Measurements from ENCODE around the gene LRRC23.
A peak's percentile ranks its signal among the peaks of the same experiment; 100 is the strongest.

Gene LRRC23

GRCh38 chr12:6923851-6924250 lies 19.2 kb downstream of the LRRC23 start:
- DNase-seq (ENCODE audit: extremely low read depth in 1 of 2, low read depth in 1 of 2): no peak

GRCh38 chr12:6925239-6925539 lies 20.6 kb downstream of the LRRC23 start:
- DNase-seq (ENCODE audit: extremely low read depth in 1 of 2, low read depth in 1 of 2): no peak

- no peak for DNase-seq (ENCODE audit: extremely low read depth in 1 of 2, low read depth in 1 of 2)
Observed at GRCh38 chr12:6925540-6926279, 21.1 kb downstream of the LRRC23 start.

DNA sequence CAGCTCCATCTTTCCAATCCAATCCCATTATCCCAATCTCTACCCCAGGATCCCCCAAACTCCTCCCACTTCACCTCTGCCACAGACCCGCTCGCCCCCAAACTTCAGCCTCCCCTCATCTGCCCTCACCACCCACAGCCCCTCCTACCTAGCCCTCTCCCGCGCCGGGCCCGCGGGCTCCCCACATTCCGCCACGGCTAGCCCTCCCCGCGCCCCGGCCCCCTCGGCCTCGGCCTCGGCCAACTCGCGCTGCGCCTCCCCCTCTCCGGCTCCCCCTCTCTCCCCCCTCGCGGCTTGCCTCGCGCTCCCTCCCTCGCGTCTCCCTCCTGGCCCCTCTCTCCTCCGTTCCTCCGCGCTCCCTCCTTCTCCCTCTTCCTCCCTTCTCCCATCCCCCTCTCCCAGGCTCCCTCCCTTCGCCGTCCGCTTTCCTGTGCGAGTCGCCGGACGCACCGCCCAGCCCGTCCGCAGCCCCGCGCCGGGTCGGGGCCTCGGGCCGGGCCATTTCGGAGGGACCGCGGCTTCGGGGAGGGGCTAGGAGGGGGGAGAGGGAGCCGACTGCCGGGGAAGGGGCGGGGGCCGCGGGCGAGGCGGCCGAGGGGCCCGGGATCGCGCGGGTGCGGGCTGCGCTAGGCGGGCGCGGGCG lies 22.9 kb downstream of the LRRC23 start, which contains the start of gene ATN1:
Gene ATN1, plus strand, starts transcription at position 581 of the 643 bp plus-strand sequence. CDS start 6,043 bp downstream, outside the sequence.
- DNase-seq (ENCODE audit: extremely low read depth in 1 of 2, low read depth in 1 of 2): no peak

DNA sequence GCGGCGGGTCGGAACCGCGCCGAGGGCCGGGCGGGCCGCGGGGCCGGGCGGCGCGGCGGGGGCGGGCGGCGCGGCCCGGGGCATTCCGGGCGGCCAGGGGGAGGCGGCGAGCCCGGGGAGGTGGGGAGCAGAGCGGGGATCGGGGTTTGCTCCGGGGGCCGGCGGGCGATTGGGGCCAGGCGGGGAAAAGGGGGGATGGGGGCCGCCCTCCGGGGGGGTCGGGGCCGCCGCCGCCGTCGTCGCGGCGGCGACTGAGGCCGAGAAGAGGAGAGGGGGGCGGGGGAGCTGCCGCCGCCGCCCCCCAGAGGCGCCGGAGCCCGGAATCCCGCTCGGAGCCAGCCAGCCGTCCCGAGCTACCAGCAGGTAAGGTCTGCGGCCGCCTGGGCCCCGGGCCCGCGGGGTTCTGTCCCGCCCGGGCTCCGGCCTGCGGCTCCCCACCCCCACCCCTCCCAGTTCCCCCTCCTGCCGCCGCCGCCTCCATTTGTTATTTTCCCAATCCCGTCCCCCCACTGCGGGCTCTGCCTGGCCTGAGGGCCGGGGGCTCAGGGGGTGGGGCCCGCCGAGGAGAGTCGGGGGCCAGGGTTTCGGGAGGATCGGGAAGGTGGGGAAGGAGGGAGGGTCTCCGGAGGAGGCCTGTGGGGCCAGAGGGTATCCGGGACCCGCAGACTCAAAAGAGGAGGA lies 23.5 kb downstream of the LRRC23 start:
- no peak for DNase-seq (ENCODE audit: extremely low read depth in 1 of 2, low read depth in 1 of 2)

GRCh38 chr12:6928703-6929407 lies 24.2 kb downstream of the LRRC23 start:
- DNase-seq (ENCODE audit: extremely low read depth in 1 of 2, low read depth in 1 of 2): no peak

DNA sequence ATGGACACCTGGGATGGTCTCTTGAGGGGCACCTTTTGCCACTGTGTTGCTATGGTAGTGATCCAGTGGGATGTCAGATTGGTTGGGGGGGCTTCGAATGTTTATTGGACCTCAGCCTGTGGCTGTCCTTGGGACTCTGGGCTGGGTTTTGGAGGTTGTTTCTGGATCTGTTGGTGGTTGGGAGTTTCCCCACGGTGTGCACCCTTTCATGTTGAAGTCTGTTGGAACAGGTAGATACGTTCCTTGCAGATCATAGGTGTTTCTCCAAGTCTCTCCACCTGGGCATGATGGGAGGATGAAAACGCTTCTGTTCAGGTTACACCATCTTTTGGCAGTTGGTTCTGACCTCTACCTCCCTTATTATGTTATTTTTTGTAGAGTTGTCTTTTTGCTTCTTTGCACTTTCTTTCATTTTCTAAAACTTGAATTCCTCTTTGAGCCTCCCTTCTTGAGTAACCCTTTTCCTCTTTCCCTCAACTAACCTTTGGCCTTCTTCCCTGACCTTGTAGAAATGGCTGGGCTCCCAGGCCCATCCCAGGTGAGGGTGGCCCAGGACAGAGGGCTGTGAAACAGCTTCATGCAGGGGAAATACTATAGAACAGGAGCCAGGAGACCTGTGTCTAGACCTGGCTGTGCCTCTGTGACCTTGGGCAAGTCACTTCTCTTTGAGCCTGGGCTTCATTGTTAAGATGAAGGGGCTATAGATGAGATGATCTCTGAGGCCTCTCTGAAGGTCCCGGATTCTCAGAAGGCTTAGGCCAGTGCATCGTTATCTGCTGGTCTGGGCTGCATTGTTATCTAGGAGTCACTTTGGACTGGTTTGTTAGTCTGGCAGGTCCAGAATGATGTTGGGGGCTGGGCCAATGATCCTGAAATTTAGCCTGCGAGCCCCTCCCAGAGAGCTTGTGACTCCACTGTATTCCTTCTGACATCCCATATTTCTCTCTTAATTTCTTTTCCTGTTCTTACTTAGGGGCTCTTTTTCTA lies 25.1 kb downstream of the LRRC23 start:
- DNase-seq (ENCODE audit: extremely low read depth in 1 of 2, low read depth in 1 of 2): no peak

- no peak for DNase-seq (ENCODE audit: extremely low read depth in 1 of 2, low read depth in 1 of 2)
Observed at GRCh38 chr12:6932766-6933165, 28.1 kb downstream of the LRRC23 start.

DNA sequence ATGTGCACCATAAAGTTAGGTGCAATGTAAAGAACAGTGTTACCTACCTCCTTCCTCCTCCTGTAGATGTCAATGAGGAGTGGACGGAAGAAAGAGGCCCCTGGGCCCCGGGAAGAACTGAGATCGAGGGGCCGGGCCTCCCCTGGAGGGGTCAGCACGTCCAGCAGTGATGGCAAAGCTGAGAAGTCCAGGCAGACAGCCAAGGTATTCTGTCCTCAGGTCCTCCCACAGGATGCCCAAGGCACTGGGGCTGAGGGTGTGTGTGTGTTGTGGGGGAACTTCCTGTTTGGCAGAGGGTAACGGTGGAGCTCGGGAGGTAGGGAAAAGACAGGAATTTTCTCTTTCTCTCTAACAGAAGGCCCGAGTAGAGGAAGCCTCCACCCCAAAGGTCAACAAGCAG lies 29.5 kb downstream of the LRRC23 start:
- DNase-seq (ENCODE audit: extremely low read depth in 1 of 2, low read depth in 1 of 2): no peak

GRCh38 chr12:6935371-6936193 lies 31.0 kb downstream of the LRRC23 start:
- DNase-seq (ENCODE audit: extremely low read depth in 1 of 2, low read depth in 1 of 2): no peak

- no peak for DNase-seq (ENCODE audit: extremely low read depth in 1 of 2, low read depth in 1 of 2)
Observed at GRCh38 chr12:6936194-6936635, 31.6 kb downstream of the LRRC23 start.

DNA sequence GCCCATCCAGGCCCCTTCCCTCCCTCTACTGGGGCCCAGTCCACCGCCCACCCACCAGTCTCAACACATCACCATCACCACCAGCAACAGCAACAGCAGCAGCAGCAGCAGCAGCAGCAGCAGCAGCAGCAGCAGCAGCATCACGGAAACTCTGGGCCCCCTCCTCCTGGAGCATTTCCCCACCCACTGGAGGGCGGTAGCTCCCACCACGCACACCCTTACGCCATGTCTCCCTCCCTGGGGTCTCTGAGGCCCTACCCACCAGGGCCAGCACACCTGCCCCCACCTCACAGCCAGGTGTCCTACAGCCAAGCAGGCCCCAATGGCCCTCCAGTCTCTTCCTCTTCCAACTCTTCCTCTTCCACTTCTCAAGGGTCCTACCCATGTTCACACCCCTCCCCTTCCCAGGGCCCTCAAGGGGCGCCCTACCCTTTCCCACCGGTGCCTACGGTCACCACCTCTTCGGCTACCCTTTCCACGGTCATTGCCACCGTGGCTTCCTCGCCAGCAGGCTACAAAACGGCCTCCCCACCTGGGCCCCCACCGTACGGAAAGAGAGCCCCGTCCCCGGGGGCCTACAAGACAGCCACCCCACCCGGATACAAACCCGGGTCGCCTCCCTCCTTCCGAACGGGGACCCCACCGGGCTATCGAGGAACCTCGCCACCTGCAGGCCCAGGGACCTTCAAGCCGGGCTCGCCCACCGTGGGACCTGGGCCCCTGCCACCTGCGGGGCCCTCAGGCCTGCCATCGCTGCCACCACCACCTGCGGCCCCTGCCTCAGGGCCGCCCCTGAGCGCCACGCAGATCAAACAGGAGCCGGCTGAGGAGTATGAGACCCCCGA lies 32.2 kb downstream of the LRRC23 start:
- no peak for DNase-seq (ENCODE audit: extremely low read depth in 1 of 2, low read depth in 1 of 2)

DNA sequence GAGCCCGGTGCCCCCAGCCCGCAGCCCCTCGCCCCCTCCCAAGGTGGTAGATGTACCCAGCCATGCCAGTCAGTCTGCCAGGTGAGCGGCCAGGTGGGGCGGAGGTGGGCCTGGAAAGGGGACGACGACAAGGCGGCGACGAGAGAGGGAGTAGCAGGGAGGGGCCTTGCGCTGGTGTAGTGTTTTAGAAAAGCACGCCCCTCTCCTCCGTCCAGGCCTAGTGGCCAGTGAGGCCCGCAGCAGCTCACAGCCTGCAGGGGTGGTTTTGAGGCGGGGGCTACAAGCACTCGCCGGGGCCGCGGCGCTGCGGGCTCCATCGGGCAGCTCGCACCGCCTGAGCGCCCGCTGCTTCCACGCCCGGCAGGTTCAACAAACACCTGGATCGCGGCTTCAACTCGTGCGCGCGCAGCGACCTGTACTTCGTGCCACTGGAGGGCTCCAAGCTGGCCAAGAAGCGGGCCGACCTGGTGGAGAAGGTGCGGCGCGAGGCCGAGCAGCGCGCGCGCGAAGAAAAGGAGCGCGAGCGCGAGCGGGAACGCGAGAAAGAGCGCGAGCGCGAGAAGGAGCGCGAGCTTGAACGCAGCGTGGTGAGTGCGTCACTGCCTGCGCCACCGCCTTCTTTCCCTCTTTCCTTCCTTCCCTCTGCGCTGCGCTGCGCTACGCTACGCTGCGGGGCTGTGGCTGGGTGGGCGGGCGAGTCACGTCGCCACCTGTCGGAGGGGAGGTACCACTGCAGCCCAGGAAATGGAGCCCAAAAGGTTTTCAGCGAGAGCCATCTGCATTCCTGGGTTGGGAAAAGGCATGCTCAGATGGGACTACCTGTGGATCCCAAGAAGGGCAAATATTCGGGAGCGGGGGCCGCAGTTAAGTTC lies 33.1 kb downstream of the LRRC23 start:
- peak; percentile 82 to 90 for DNase-seq (ENCODE audit: extremely low read depth in 1 of 2, low read depth in 1 of 2)

- DNase-seq (ENCODE audit: extremely low read depth in 1 of 2, low read depth in 1 of 2): no peak
Observed at GRCh38 chr12:6938353-6939190, 34.0 kb downstream of the LRRC23 start.

DNA sequence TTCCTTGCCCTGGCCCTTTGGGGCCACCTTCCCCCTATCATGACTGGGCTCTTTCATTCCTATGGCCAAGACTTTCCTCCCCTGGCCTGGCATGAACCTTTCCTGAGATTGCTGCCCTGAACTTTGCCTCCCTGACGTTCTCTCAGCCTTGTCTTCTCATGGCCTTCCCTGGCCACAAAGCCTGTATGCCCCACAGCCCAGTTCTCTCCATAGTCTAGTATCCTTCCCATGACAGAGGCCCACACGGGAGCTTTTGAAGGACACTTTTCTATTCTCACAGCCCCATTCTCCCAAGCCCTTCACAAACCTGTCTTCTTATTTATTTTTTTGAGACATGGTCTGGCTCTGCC lies 34.5 kb downstream of the LRRC23 start:
- no peak for DNase-seq (ENCODE audit: extremely low read depth in 1 of 2, low read depth in 1 of 2)

- DNase-seq (ENCODE audit: extremely low read depth in 1 of 2, low read depth in 1 of 2): no peak
Observed at GRCh38 chr12:6941267-6941666, 36.6 kb downstream of the LRRC23 start.

- DNase-seq (ENCODE audit: extremely low read depth in 1 of 2, low read depth in 1 of 2): no peak
Observed at GRCh38 chr12:6941782-6942181, 37.2 kb downstream of the LRRC23 start.
